Upper lobe of right lung (tissue), 1 donor: ENCODE data around the gene GCLC. TPM values are rescaled to one million over a fixed set of nuclear protein-coding genes. Genes with fewer than 3 reads are reported as not detected.
A peak's percentile ranks its signal among the peaks of the same experiment; 100 is the strongest.

Experiments used
- ATAC-seq: fragments of 200-7000 bp; cut with Tn5 transposase; one replicate; pipeline ENCODE4 v1.9.1; 2020; ENCODE audit warnings: mild to moderate bottlenecking, moderate library complexity
- DNase-seq: peaks from one replicate; pipeline ENCODE4 v3.0.0-alpha.2; 2020
- H3K27ac ChIP-seq: fragments of 200-600 bp; one replicate; pipeline ENCODE4 v1.8.0; 2022
- H3K27me3 ChIP-seq: fragments of 200-600 bp; one replicate; pipeline ENCODE4 v1.8.0; 2022; ENCODE audit warnings: mild to moderate bottlenecking
- H3K36me3 ChIP-seq: fragments of 200-600 bp; one replicate; pipeline ENCODE4 v1.8.0; 2022
- H3K4me1 ChIP-seq: fragments of 200-600 bp; one replicate; pipeline ENCODE4 v1.8.0; 2022
- H3K4me3 ChIP-seq: fragments of 200-600 bp; one replicate; pipeline ENCODE4 v1.8.0; 2022; ENCODE audit warnings: mild to moderate bottlenecking
- H3K9me3 ChIP-seq: fragments of 200-600 bp; one replicate; pipeline ENCODE4 v1.8.0; 2022
- intact Hi-C: fragments of 100-400 bp; cut with DNase I; formaldehyde crosslinking; loops from one replicate; pipeline ENCODE4 v1.11.0; 2022
- total RNA-seq: library from RNA; stranded (reverse); fragmentation: NEBNext Ultra II Directional; extraction: Animal tissue kit (Norgen Biotek cat#: 25700); gene quantifications from one replicate; pipeline ENCODE4 v1.2.1, GENCODE V29; 2021
- TF ChIP-seq, protein P1 (sequence below): fragments of 200-600 bp; IDR thresholded peaks from one replicate; pipeline ENCODE4 v1.8.0; 2022; ENCODE audit warnings: antibody characterized with exemption
- donor health status: DM: no; HTN: yes; CAD: no; lungs with severe emphysema.

GCLC gene
- total RNA-seq, 1 donor from 2014 or later: 40.0 TPM

DNA sequence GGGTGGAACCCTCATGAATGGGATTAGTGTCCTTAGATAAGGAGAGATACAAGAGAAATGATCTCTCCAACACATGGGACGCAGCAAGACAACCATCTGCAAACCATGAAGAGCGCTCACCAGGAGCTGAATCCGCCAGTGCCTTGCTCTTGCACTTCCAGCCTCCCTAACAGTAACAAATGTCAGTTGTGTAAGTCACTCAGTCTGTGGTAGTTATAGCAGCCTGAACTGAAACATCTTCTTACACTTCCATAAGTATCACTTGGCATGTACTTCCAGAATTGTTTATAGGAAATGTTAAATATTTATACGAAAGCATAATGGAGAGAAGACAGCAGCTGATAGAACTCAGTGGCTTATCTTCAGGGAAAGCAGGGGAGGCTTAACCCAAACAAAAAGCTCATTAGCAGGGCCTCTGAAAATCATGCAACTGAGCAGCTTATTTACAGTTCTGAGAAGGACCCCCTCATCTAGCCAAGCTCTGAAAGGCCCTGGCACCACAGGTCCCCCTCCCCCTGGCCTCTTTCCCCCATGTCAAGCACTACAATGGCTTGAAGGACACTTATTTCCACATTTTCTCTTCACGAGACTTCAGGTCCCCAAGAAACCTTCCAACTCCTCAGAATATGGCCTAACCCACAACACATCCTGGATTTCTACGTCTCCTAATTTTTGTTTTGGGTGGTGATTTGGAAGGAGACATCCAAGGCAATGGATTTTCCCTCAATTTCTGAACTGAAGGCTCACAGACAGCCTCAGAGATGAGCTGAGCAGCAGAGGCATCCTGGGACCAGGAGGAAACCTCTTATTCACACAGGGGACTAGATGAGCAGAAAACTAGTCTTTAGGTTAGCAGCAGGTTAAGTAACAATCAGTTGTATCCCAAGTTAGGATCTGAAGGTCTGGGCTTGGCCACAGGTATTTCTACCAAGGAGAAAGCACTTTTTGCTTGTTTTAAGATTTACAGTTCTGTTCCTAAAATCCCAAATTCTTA lies 49.1 kb downstream of the GCLC start:
- no peak for DNase-seq
- no peaks in the 10 kb centered on the region for H3K9me3 ChIP-seq
- intact Hi-C loops: loop anchor here (10.0 kb wide), 1 partner anchor 229 kb away; no protein-coding TSS in a partner anchor
- H3K27me3 ChIP-seq: peaks cover 9% of the 10 kb centered on the region
- TF ChIP-seq, protein P1, sequence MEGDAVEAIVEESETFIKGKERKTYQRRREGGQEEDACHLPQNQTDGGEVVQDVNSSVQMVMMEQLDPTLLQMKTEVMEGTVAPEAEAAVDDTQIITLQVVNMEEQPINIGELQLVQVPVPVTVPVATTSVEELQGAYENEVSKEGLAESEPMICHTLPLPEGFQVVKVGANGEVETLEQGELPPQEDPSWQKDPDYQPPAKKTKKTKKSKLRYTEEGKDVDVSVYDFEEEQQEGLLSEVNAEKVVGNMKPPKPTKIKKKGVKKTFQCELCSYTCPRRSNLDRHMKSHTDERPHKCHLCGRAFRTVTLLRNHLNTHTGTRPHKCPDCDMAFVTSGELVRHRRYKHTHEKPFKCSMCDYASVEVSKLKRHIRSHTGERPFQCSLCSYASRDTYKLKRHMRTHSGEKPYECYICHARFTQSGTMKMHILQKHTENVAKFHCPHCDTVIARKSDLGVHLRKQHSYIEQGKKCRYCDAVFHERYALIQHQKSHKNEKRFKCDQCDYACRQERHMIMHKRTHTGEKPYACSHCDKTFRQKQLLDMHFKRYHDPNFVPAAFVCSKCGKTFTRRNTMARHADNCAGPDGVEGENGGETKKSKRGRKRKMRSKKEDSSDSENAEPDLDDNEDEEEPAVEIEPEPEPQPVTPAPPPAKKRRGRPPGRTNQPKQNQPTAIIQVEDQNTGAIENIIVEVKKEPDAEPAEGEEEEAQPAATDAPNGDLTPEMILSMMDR: no peak
- H3K4me3 ChIP-seq: no peak overlapping the region
- no peaks in the 10 kb centered on the region for H3K4me1 ChIP-seq
- no peak overlapping the region for H3K27ac ChIP-seq
- H3K36me3 ChIP-seq: peaks cover 23% of the 10 kb centered on the region
- no peak for ATAC-seq

DNA sequence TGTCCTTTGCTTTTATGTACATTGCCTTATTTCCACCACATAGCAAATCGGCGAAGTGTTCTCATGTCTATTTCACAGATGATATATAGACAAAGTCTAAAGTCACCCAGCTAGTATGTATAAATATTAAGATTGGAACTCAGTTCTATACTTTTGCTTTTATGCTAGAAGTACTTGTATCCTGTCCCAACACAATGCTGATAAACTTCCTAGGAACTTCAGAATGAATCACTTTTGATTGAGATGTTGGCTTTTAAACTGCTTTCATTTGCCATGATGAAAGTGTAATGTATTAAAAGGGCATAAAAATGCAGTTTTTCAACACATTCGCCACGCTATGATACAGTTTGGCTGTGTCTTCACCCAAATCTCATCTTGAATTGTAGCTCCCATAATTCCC lies 50.8 kb downstream of the GCLC start:
- no peaks in the 10 kb centered on the region for H3K9me3 ChIP-seq
- intact Hi-C loops: loop anchor here (10.0 kb wide), 1 partner anchor 231 kb away; no protein-coding TSS in a partner anchor

DNA sequence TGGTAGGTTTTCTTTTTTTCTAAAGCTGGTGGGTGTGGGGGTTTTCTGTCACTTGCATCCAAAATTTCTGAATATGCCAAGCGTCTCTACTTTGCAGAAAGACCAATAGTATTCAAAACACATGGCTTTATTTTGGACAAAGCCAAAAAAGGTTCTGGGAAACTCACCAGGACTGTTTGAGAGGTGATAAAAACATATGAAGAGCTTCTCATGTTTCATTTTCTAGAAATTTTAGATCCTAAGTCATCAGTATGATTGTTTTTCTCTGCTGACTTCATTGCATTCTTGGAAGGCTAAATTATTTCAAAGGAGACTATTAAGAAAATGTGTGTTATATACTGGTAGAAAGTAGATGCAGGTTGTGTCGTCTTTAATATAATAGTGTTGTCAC lies 51.3 kb downstream of the GCLC start:
- Histone ChIP-seq H3K9me3 (no peaks in the 10 kb centered on the region), H3K36me3 (peaks cover 4% of the 10 kb centered on the region), H3K4me3 (no peak overlapping the region), H3K27me3 (peaks cover 9% of the 10 kb centered on the region), H3K4me1 (no peaks in the 10 kb centered on the region), H3K27ac (no peak overlapping the region)
- ATAC-seq: no peak
- intact Hi-C loops: loop anchor here (10.0 kb wide), 1 partner anchor 231 kb away; no protein-coding TSS in a partner anchor
- TF ChIP-seq, protein P1: no peak
- no peak for DNase-seq

More for the DNA sequence above, 50.8 kb downstream of the GCLC start:
- Histone ChIP-seq H3K36me3 (peaks cover 9% of the 10 kb centered on the region), H3K4me1 (no peaks in the 10 kb centered on the region), H3K27ac (no peak overlapping the region), H3K4me3 (no peak overlapping the region), H3K27me3 (peaks cover 9% of the 10 kb centered on the region)
- TF ChIP-seq, protein P1: no peak
- DNase-seq (no peak), ATAC-seq (no peak)

DNA sequence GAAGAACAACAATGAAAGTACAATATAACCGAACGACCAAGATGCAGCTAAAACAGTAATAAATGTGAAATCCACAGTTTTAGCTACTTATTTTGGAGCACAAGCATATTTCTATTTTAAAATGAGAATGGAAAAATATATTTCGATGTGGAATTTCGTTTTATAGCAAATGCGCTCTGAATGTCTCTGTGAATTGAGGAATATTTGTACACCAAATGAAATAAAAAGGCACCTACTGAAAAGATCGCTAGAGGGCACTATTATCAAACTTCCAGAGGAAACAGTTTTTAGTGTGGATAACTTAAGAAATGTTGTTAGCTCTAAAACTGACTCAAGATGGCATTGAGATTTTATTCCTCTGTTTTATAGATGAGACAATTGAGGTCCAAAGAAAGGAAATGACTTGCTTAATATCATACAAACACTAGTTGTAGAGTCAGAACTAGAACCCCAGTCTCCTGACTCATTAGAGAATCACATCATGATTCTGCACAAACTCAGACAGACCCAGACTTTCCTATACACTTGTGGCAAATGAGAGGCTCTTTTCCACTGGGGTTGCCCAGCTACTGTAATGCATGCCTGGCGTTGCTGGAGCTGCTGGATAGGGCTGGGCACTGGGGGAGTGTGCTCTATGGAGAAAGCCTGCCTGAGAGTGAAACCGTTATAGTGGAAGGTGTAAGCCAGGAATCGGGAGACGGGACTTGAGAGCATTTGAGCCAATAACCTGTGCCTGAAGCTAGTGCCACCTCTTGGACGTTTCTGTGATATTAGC lies 51.9 kb downstream of the GCLC start:
- H3K27ac ChIP-seq: no peak overlapping the region
- peak; percentile 69 for ATAC-seq
- H3K36me3 ChIP-seq: no peaks in the 10 kb centered on the region
- no peak for DNase-seq
- no peaks in the 10 kb centered on the region for H3K9me3 ChIP-seq
- no peak overlapping the region for H3K4me3 ChIP-seq
- no peaks in the 10 kb centered on the region for H3K4me1 ChIP-seq
- TF ChIP-seq, protein P1: peak; percentile 81
- H3K27me3 ChIP-seq: peaks cover 9% of the 10 kb centered on the region
- intact Hi-C loops: loop anchor here (10.0 kb wide), 1 partner anchor 232 kb away; no protein-coding TSS in a partner anchor

DNA sequence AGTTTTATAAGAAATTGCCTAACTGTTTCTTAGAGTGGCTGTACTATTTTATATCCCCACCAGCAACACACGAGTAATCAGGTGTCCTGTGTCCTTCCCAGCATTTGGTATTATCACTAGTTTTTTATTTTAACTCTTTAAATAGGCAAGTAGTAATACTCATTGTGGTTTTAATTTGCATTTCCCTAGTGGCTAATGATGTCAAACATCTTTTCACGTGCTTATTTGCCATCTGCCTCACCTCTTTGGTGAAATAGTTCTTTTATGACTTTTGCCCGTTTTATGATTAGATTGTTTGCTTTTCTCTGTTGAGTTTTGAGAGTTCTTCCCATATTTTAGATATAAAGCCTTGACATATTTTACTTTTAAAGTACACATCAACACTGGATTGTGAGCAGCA lies 57.8 kb downstream of the GCLC start:
- DNase-seq: no peak
- intact Hi-C loops: no loop called here
- Histone ChIP-seq H3K4me3 (no peak overlapping the region), H3K36me3 (no peaks in the 10 kb centered on the region), H3K4me1 (peaks cover 9% of the 10 kb centered on the region), H3K27me3 (peaks cover 8% of the 10 kb centered on the region), H3K9me3 (no peaks in the 10 kb centered on the region), H3K27ac (no peak overlapping the region)
- no peak for ATAC-seq
- TF ChIP-seq, protein P1: no peak
